ENCODE results near the gene TRMT61B. TPM values are rescaled to one million over a fixed set of nuclear protein-coding genes. Genes with fewer than 3 reads are reported as not detected.

The TRMT61B gene
- total and polyA plus RNA-seq, 2 of the 13 experiments (the other 11 are each of a cell fraction or from before 2014, with no cell fraction given): 19.7 to 23.5 TPM

DNA sequence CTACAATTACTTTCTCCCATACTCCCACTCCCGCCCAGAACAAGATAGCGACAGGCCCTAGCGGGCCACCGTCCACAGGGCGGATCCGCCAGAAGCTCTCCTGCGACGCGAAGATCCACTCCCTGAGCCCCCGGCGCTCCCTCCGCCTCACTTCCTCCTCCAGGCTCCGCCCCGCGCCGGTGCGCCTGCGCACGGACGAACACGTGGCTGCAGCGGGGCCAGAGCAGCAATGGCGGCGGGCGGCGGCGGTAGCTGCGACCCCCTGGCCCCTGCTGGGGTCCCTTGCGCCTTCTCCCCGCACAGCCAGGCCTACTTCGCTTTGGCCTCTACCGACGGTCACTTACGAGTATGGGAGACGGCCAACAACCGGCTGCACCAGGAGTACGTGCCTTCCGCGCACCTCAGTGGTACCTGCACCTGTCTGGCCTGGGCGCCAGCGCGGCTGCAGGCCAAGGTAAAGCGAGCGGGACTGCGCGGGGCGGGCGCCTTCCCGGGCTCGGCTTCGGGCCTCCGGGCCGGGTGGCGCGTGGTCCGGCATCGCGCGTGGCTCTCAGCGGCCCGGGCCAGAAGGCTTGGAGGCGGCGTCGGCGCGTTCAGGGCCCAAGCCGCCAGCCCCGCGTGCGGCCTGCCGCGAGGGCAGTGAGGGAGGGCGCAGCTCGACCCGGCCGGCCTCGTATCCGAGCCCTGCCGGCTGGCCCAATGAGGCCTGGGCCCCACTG lies 24.5 kb upstream of the TRMT61B start, which contains the start of gene WDR43 (continued):
- TF ChIP-seq ZNF556 (CRISPR knock-in tag; IDR thresholded peaks at IDR 0.05; ENCODE audit: borderline replicate concordance) (peak; percentile 96), AHR (CRISPR knock-in tag; IDR thresholded peaks at IDR 0.05) (peak; percentile 81; the same call in 1 of the 2 replicates), NCOA5 (CRISPR knock-in tag; IDR thresholded peaks at IDR 0.05) (no peak), ADNP (CRISPR knock-in tag; IDR thresholded peaks at IDR 0.05) (no peak), ZNF780A (CRISPR knock-in tag; IDR thresholded peaks at IDR 0.05) (no peak), EP300 (IDR thresholded peaks at IDR 0.05; ENCODE audit: low read depth in 2 of 2, low read length in 2 of 2) (peak in 1 of 2 experiments; percentile 10; a peak in 1 of 4 replicates), EP300 (CRISPR knock-in tag; IDR thresholded peaks at IDR 0.05; ENCODE audit: borderline replicate concordance) (peak; percentile 15), RFXANK (CRISPR knock-in tag; IDR thresholded peaks at IDR 0.05) (peak; percentile 83; the same call in 1 of the 2 replicates), SALL1 (CRISPR knock-in tag; IDR thresholded peaks at IDR 0.05) (peak; percentile 94), ZNF264 (CRISPR knock-in tag; IDR thresholded peaks at IDR 0.05) (no peak), SNAI1 (CRISPR knock-in tag; IDR thresholded peaks at IDR 0.05; ENCODE audit: borderline replicate concordance) (no peak), THYN1 (CRISPR knock-in tag; IDR thresholded peaks at IDR 0.05; ENCODE audit: borderline replicate concordance, low read depth) (no peak), MYC (CRISPR knock-in tag; IDR thresholded peaks at IDR 0.05; ENCODE audit: borderline replicate concordance) (peak; percentile 100), TERF1 (CRISPR knock-in tag; IDR thresholded peaks at IDR 0.05) (0 out of 2 replicates have a peak, but pooled peaks have one; percentile 21), ZNF350 (CRISPR knock-in tag; IDR thresholded peaks at IDR 0.05; ENCODE audit: borderline replicate concordance, low read depth) (peak; percentile 77), MAZ (IDR thresholded peaks at IDR 0.05; ENCODE audit: borderline replicate concordance, low read depth, low read length) (peak; percentile 98), MAZ (CRISPR knock-in tag; IDR thresholded peaks at IDR 0.05; ENCODE audit: low read depth) (peak; percentile 95), ZNF766 (CRISPR knock-in tag; IDR thresholded peaks at IDR 0.05; ENCODE audit: borderline replicate concordance) (no peak), ZNF234 (CRISPR knock-in tag; conservative IDR thresholded peaks at IDR 0.05) (peak; percentile 45; the same call in 1 of the 2 replicates)
- TF ChIP-seq, protein P1, sequence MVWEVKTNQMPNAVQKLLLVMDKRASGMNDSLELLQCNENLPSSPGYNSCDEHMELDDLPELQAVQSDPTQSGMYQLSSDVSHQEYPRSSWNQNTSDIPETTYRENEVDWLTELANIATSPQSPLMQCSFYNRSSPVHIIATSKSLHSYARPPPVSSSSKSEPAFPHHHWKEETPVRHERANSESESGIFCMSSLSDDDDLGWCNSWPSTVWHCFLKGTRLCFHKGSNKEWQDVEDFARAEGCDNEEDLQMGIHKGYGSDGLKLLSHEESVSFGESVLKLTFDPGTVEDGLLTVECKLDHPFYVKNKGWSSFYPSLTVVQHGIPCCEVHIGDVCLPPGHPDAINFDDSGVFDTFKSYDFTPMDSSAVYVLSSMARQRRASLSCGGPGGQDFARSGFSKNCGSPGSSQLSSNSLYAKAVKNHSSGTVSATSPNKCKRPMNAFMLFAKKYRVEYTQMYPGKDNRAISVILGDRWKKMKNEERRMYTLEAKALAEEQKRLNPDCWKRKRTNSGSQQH (CRISPR knock-in tag; IDR thresholded peaks at IDR 0.05; ENCODE audit: low read depth): peak; percentile 78; the same call in 1 of the 2 replicates
